GM10266 (cell line): ENCODE results near the gene MVD.

Source experiments
- DNase-seq: peaks from one replicate; pipeline ENCODE4 v3.0.0; 2012; ENCODE audit errors: extremely low spot score
- TF ChIP-seq, protein P1 (sequence below): IDR thresholded peaks from 2 replicates; pipeline ENCODE4 v1.5.1; 2012; ENCODE audit warnings: mild to moderate bottlenecking, low read depth; ENCODE audit not compliant: control insufficient read depth, insufficient read depth; ENCODE audit errors: missing control alignments

The MVD gene

DNA sequence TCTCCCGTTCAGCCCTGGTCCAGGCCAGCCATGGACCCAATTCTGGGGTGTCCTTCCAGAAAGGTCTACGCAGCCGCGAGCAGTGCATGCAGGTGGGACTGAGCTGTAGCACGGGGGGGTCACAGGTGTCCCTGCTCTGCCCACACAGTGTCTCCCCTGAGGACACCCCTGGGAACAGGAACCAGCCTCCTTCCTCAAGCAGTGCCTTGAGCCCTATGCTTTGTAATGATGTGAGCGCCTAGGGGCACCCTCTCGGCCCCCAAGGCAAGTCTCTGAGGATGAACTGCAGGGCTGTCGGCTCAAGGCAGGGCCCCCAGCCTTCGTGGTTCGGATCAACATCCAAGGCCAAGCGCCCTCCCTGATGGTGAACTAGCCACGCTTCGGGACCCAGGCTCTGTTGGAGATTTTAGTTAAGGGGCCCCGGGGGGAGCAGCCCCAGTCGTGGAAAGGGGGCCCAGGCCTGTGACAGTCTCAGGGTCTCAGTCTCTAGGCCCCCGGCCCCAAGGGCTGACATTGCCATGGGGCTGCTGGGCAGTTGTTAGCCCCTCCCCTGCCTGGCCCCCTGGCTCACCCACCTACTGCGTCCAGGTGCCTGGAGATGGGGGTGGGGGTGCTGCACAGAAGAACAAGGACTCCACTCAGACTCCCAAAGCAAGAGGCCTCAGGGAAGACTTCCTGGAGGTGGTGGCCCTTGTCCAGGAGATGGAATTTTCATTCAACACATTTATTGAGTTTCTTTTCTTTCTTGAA is 22.2 kb downstream of the MVD start:
- DNase-seq, result no peak
- TF ChIP-seq, protein P1, sequence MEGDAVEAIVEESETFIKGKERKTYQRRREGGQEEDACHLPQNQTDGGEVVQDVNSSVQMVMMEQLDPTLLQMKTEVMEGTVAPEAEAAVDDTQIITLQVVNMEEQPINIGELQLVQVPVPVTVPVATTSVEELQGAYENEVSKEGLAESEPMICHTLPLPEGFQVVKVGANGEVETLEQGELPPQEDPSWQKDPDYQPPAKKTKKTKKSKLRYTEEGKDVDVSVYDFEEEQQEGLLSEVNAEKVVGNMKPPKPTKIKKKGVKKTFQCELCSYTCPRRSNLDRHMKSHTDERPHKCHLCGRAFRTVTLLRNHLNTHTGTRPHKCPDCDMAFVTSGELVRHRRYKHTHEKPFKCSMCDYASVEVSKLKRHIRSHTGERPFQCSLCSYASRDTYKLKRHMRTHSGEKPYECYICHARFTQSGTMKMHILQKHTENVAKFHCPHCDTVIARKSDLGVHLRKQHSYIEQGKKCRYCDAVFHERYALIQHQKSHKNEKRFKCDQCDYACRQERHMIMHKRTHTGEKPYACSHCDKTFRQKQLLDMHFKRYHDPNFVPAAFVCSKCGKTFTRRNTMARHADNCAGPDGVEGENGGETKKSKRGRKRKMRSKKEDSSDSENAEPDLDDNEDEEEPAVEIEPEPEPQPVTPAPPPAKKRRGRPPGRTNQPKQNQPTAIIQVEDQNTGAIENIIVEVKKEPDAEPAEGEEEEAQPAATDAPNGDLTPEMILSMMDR, result no peak

DNA sequence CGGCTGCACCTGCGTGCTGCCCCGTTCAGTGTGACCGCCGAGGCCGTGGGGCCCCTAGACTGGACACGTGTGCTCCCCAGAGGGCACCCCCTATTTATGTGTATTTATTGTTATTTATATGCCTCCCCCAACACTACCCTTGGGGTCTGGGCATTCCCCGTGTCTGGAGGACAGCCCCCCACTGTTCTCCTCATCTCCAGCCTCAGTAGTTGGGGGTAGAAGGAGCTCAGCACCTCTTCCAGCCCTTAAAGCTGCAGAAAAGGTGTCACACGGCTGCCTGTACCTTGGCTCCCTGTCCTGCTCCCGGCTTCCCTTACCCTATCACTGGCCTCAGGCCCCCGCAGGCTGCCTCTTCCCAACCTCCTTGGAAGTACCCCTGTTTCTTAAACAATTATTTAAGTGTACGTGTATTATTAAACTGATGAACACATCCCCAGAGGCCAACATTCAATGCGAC is 22.8 kb downstream of the MVD start:
- TF ChIP-seq, protein P1, result no peak
- no peak for DNase-seq

DNA sequence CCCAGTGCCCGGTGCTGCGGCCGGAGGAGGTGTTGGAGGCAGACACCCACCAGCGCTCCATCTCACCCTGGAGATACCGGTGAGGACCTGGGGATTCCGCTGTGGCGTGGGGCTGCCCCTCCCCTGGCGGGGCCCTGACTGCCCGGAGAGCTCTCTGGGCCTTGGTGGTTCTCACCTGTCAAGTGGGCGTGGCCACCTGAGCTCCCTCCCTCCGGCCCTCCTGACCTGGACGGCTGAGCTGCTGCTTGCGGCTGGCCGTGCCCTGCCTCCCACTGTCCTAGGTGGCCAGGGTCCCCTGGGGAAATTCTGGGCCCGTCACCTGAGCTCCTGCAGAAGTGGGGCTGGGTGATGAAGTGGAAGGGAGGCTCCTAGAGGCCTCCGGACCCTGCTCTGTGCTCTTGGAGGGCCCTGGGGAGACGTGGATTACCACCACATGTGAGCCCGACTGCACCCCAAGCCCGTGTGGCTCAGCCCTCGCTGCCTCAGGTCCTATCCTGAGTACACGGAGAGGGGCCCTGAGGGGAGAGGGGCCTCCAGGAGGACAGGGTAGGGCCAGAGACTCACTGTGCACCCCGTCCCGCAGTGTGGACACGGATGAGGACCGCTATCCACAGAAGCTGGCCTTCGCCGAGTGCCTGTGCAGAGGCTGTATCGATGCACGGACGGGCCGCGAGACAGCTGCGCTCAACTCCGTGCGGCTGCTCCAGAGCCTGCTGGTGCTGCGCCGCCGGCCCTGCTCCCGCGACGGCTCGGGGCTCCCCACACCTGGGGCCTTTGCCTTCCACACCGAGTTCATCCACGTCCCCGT is 23.5 kb downstream of the MVD start:
- no peak for DNase-seq

DNA sequence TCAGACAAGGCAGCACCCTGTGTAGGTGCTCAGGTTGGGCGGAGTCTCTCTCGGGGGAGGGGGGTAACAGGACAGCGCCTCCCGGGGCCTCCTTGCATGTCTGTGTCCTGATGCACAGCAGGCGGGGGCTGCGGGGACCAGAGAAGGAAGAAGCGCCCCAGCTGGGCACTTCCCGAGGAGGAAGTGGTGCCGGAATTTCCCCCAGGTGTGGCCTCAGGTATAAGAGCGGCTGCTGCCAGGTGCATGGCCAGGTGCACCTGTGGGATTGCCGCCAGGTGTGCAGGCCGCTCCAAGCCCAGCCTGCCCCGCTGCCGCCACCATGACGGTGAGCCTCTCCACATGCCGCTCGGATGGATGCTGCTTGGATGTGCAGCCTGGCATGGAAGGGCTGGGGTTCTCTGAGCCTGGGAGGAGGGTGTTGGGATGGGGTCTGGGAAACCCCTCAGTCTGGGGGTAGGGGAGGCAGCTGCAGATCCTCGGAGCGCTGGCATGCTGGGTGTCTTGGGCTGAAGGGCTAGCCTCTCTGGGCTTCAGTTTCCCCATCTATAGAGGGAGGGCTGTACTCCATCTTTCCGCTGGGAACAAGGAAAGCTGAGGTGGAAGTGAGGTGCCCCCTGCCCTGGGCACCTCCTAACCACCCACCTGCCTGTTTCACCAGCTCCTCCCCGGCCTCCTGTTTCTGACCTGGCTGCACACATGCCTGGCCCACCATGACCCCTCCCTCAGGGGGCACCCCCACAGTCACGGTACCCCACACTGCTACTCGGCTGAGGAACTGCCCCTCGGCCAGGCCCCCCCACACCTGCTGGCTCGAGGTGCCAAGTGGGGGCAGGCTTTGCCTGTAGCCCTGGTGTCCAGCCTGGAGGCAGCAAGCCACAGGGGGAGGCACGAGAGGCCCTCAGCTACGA is 24.3 kb downstream of the MVD start, which contains the start of gene IL17C:
IL17C (plus strand) TSS at position 250 of the 908 bp plus-strand sequence; CDS start at position 320, 70 bp downstream.
- DNase-seq, result no peak
- TF ChIP-seq, protein P1, result no peak

More for the DNA sequence above, 23.5 kb downstream of the MVD start:
- TF ChIP-seq, protein P1, result no peak

DNA sequence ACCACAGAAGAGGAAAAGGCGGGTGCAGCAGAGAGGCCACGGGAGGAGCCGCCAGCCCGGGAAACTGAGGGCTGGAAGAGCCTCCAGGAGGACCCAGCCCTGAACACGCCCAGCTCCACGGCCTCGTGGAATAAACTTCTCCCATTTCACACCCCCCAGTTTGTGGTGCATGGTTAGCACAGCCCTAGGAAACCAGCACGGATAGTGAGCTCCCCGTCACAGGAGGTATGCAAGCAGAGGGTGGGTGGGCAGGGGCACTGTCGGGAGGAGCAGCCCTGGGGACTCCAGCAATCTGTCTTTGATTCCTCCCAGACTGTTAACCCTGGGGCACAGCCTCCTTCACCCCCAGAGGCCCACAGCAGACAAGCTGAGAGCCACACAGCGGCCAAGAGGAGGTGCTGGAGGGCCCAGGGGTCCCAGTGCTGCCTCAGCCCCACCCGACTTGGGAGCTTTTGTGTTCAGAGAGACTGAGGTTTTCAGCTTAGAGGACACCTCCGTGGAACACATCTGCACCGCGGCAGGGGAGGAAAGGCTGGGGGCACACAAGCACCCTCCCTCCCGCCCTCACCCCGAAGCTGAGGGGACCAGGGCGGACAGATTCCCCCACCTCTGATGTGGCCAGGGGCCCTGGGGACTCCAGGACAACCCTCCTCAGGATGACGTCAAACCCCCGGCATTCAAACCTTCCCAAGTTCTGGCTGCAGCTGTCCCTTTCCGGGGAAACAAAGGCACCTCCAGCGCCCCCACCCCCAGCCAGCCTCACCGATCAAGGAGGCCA is 26.2 kb downstream of the MVD start:
- TF ChIP-seq, protein P1, result no peak
- DNase-seq, result no peak

DNA sequence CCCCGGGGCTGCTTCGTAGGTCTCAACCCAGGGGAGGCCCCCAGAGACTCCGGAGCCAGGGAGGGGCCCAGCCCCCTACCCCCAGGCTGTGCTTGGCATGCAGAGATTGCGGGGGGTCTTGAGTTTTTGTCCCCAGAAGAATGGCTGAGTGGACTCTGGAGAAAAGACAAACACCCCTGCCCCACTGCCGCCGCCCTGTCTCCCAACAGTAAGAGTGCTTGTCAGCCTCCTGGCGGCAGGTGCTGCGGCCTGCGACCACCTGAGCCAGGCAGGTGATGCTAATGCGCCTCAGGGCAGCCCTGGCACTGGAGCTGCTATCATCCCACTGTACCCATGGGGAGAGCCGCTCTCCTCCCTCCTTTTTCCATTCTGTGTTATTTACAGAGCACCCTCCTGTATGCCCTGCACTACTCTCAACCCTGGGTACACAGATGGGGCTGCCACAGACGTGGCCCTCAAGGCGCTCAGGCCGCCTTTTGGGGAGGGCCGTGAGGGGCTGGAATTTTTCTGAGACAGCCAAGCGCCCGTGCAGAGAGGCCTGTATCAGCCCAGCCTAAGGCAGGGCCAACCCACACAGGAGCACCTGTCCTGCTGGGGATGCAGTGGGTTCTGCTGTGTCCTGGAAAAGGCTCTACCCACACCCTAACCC is 27.1 kb downstream of the MVD start:
- DNase-seq, result no peak
- TF ChIP-seq, protein P1, result no peak
